ENCODE data around the gene TBC1D3I. TPM values are rescaled to one million over a fixed set of nuclear protein-coding genes. Genes with fewer than 3 reads are reported as not detected.

TBC1D3I gene
- 0.08 TPM in 1 of 2 replicates, not detected in the other for total RNA-seq

GRCh38 chr17:36264470-36264869 lies at the start of gene TBC1D3I:
Gene TBC1D3I, minus strand, starts transcription at chr17:36264570. Its CDS starts 1,585 bp downstream, at chr17:36262985.

GRCh38 chr17:36210439-36211211 lies 53.7 kb downstream of the TBC1D3I start, which contains the start of gene CCL4L2:
Gene CCL4L2, plus strand, starts transcription at chr17:36211063.

Other genes starting within 250 kb of the TBC1D3I start
- not detected in 2 replicates for gene CCL23, start 246.6 kb downstream of the TBC1D3I start, total RNA-seq
- gene CCL18, start 200.3 kb downstream of the TBC1D3I start, total RNA-seq: not detected in 2 replicates
- not detected in 2 replicates for gene CCL3, start 174.4 kb downstream of the TBC1D3I start, total RNA-seq
- gene CCL4, start 160.7 kb downstream of the TBC1D3I start, total RNA-seq: not detected in 2 replicates
- 0.31 TPM in 1 of 2 replicates, not detected in the other for gene TBC1D3B, start 87.9 kb downstream of the TBC1D3I start, total RNA-seq
- not detected in 2 replicates for gene CCL3L1, start 67.8 kb downstream of the TBC1D3I start, total RNA-seq
- not detected in 2 replicates for gene CCL4L2, start 53.5 kb downstream of the TBC1D3I start, total RNA-seq
- gene TBC1D3G, start 59.3 kb upstream of the TBC1D3I start, total RNA-seq: not detected in 2 replicates
- gene TBC1D3H, start 123.9 kb upstream of the TBC1D3I start, total RNA-seq: not detected in 2 replicates
- 45.7 and 50.3 TPM in 2 replicates for gene ZNHIT3, start 222.1 kb upstream of the TBC1D3I start, total RNA-seq